ENCODE results near the gene TMEM92.
"Not testable (repeated sequence)": the region's sequence is repeated elsewhere in the genome, so short reads cannot be mapped to it uniquely, and the experiment has no call there.

Gene TMEM92

DNA sequence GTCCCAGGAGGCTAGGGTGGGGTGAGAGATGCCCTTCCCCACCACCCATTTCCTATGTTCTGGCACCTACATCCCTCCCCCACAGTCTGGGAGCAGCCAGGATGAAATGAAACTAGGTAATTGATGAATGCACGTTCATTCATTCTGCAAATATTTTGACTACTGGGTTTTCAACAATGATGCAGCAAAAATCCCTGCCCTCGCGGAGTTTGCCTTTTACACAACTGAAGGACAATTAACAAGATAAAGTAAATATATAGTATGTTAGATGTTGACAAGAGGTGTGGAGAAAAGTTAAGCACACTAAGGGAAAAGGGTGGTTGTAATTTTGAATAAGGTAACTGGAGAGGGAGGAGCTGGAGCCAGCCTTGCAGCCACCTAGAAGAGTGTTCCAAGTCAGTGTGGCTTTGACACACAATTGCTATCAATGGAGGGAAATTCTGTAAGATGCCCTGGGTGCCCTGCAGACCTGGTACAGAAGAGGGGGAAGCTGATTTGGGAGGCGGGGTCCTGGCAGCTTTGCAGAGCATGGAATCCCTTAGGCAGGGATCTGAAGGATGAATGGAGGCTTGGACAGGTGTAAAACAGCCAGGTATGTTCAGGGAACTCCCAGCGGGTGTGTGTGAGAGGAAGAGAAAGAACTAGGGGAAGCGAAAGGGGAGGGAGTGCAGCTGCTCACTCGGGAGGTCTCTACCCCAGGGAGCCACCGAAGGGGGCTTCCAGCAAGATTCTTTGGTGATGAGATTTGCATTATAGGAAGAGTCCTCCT, 2.5 kb downstream of the TMEM92 start:
- FAIRE-seq = no peak

DNA sequence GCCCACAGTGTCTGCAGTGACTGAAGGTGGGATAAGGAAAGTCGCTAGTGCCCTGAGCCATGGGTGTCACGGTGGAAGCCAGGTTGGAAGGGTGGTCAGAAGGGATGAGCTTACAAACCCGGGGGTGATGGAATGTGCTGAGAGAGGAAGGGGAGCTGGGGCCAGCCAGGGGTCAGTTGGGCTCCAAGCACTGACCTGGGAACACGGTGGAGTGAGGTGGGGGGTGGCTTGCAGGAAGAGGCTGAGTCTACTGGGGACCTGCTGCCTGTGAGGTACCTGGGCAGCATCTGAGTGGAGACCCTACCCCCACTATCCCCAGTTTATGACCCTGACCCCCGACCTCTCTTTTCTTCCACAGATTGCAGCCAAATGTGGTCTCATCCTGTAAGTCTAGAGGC, 3.1 kb downstream of the TMEM92 start:
- FAIRE-seq = no peak

DNA sequence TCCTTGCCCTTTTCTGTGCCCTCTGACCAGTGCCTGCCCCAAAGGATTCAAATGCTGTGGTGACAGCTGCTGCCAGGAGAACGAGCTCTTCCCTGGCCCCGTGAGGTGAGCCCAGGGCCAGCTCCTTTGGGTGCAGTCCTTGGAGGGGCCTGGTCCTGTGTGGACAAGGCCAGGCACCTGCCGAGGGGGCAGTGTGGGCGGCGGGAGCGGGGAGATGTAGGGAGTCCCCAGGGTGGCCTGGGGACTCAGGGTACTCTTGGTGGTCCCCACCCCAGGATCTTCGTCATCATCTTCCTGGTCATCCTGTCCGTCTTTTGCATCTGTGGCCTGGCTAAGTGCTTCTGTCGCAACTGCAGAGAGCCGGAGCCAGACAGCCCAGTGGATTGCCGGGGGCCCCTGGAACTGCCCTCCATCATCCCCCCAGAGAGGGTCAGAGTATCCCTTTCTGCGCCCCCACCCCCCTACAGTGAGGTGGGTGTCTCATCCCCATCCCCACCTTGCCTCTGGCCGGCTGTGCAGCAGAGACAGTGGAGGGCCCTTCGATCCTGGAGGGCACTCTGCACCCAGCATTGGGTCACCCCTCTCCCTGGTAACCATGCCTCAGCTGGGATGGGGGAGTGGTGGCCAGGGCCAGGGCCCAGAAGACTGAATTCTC, 4.4 kb downstream of the TMEM92 start:
- no peak for FAIRE-seq

DNA sequence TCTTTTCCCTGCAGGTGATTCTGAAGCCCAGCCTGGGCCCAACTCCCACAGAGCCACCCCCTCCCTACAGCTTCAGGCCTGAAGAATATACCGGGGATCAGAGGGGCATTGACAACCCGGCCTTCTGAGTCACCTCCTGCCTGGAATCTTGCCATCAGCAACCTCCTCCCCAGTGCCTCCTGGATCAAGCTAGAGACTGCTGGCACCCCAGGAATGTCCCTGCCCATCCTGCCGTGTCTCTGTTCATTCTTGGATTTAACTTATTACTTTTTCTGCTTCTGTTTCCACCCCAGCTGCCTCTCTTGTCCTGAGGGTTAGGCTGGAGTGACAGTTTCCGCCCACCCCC, 4.9 kb downstream of the TMEM92 start:
- FAIRE-seq = no peak

DNA sequence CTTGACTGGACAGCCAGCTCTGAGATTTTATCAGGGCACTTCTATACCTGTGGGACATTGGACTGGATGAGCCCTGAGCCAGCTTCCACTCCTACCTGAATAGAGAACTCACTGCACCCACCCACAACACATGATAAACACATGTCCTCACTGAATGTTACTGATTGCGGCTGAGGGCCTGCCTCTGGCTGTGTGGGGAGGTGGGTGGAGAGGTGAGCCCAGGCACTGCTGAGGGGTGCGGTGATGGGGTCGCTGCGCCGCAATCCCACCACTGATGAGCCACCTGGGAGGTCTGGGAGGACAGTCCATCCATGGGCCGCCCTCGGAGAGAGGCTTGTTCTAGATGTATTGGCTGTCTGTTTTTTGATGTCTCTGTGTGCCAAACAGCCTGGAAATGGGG, 5.4 kb downstream of the TMEM92 start:
- no peak for FAIRE-seq

DNA sequence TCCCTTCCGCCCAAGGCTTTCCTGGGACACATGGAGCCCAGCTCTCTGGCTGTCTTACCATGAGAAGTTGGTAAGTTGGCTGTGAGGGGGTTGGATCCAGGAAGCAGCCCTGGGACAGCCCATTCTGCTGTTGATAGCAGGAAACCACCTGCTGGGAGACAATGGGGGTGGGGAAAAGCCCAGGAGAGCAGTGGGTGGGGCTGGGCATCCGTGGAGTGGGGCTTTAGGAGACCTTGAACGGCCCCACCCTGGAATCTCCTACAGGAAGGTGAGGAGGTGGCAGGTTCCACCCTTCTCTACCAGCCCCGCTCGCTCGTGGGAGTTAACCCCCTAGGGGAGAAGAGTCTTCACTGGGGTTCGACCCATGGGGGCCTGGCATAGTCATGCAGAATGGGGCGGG, 5.8 kb downstream of the TMEM92 start:
- no peak for FAIRE-seq

DNA sequence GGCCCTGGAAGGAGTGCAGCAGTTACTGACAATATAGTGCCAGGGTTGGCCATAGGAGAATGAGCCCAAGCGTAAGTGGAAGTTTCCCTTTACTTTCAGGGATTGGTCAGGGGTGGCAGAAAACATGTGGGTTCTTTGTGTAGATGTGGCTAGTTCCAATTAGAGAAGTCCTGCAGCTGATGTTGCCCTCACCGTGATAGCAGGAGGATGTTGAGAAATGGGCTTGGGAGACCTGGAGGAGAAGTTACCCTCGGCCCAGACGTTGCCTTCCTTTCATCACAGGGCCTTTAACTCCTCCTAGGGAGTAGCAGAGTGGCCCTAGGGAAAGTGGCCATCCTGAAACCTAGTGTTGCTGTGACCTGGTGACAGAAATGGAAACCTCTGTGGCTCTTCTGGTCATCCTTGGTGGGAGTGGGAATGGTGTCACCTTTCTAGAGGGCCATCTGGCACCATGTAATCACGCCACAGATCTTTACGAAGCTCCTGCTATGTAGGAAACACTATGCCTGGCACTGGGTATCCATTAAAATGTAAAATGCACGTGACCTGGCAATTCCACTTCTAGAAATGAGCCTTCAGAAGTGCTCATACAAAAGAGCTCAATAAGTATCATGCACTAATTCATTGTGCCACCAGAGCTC, 6.7 kb downstream of the TMEM92 start:
- no peak for FAIRE-seq

DNA sequence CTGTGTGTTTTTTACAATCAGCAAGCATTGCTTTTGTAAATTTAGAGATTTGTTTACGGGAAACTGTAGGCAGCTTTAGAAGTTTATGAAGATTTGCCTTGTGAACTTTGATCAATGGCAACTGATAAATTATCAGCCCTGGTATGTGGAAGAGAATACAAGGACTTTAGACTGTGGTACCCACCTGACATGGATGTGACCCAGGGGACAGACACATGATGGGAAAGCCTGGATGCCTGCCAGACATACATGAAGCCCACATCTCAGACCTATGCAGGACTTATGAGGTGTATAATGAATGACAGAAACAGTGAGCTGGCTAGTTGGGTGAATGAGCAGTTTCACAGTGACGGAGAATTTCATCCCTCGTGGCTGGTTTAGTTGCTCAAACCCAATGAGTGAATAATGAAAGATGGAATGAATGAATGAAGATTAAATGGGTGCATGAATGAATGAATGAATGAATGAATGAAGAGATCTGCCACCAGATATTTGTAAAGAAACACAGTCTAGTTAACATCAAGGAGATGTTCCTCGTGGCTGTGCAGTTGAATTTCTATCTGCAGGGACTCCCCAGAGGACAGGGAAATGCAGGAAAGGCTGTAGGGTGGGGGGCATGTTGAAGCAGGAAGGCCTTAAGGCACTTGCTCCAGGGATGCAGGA, 7.6 kb downstream of the TMEM92 start:
- no peak for FAIRE-seq

DNA sequence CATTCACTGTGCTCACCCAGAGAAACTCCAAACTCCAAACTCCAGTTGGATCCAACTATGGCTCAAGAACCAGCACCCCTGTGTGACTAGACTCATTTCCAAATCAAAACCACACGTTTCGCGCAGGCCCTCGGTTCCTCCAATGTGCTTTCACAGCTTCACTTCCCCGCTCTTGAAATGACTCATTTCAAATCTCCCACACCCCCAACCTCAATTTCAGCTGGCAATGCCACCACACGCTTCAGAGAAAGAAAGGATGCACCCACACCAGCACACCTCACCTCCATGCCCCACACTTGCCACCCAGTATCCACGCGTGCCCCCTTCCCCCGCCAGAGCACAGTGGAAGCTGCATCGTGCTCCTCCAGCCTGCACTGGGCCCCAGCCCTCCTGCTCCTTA, 9.0 kb downstream of the TMEM92 start:
- no peak for FAIRE-seq

DNA sequence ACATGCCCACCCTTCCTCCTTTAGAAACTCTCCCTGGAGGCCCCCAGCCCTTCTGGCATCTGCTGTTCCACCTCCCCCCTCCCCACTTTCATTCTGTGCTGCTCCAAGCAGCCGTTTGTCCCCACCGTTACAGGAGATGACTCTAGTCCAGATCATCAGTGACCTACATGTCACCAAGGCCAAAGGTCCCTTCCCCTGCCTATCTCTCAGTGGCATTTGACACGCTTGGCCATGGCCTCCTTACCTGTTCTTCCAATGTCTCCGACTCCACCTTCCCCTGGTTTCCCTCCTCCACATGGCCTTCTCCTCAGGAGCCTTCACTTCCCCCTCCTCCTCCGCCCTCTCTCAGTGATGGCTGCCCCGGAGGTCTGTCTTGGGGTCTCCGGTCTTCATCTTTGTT, 9.4 kb downstream of the TMEM92 start:
- no peak for FAIRE-seq

DNA sequence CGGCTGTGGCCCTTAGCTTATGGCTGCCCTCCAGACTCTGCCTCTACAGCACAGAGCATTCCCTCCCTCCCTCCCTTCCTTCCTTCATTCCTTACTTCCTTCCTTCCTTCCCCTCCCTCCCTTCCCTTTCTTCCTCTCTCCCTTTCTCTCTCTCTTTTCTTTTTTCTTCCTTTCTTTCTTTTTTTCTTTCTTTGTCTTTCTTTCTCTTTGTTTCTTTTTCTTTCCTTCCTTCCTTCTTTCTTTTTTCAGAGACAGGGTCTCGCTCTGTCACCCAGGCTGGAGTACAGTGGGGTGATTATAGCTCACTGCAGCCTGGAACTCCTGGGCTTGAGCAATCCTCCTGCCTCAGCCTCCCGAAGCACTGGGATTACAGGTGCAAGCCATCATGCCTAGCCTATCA, 11.7 kb downstream of the TMEM92 start:
- no peak for FAIRE-seq

DNA sequence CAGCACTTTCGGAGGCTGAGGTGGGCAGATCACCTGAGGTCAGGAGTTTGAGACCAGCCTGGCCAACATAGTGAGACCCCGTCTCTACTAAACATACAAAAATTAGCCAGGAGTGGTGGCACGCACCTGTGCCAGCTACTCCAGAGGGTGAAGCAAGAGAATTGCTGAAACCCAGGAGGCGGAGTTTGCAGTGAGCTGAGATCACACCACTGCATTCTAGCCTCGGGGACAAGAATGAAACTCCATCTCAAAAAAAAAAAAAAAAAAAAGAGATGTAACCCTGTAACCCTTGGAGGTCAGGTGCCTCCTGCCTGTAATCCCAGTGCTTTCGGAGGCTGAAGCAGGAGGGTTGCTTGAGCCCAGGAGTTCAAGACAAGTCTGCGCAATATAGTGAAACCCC, 13.0 kb downstream of the TMEM92 start:
- not testable (repeated sequence) for FAIRE-seq

DNA sequence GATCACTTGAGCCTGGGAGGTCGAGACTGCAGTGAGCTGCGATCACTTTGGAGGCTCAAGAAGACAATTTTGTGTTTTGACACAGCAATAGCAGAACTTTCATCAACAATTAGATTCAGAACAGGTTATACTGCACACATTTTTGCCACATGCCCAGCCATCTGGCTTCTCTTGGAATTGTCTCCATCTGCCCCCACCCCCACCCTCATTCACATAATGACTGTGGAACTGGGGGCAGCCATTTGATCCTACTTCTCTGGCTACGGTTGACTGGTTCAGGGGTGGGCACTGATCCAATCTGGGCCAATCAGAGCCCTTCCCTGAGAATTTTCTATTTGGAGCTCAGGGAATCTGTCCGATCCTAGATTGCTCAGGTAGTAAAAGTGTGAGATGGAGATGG, 14.0 kb downstream of the TMEM92 start:
- FAIRE-seq = no peak

DNA sequence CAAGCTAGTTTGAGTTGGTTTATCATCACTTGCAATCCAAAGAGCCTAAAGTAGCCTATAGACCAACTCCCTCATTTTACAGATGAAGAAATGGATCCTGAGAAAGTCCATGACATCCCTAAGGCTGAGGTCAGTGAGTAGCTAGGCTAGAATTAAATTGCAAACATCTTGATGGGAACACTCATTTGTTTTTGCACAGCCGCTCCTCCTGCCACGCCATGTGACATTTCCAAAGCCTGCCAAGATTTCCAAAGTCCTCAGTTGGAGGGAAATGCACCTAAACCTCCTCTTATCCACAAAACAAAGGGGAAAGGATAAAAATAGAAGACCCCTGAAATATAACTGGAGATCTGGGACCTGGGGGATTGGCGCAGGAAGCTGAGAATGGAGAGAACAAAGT, 15.0 kb downstream of the TMEM92 start:
- no peak for FAIRE-seq

DNA sequence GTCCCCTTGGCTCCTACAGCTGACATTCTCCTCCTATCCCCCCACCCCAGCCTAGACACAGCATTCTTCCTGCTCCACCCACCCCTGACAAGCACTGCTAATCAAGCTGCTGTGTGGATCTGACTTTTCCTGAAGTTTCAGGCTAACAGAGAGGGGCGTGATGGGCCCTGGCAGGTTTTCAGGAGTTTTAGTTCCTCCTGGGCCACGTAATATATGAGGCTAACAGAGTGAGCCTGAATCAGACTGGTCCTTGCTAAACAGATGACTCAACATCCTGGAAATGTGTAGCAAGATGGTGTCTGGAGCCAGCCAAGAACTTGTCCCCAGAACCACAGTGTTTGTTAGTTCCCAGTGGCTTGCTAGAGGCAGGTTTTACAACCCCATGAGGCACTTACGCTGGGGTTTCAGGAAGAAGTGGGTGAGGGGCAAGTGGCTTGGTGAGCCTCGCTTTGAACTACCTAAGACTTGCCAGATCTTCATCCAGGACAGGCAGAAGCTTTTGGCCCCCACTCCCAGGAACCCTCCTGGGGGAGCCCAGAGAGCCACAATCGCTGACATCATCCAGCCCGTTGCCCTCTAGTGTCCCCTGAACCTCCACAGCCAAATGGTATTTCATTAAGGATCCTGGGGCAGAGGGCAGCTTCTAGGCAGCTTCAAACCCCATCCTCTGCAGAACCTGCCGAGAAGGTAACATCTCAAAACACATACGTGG, 15.9 kb downstream of the TMEM92 start:
- FAIRE-seq = no peak

DNA sequence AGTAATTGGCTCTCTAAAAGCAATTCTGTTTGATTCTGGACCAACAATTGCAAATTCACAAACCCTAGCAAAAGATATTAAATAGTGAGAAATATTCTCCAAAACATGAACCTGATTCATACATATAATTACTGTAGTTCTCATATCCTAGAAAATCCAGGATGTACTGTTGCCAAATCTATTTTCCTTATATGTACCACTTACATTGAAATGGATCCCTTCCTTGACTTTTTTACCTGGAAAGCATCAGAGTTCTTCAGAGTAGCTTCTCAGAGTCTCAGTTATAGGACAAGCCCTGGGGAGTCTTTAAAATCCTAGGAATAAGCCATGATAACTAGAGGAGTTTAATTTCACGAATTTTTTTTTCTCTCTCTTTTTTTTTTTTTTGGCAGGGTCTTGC, 16.7 kb downstream of the TMEM92 start:
- no peak for FAIRE-seq

DNA sequence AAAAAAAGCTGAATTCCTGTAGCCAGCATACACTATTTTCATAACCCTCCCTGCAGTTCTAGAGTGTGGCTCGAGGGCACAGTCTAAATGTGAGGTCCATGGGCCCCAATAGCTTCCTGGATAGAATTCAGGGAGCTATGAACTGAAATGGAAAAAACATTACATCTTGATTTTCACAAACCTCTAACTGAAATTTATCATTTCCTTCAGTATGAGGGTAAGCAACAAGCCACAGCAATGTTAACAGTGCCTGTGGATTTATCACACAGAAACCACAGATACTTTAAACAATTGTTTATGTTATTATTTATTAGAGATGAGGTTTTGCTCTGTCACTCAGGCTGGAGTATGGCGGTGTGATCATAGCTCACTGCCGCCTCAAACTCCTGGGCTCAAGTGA, 18.2 kb downstream of the TMEM92 start:
- no peak for FAIRE-seq

DNA sequence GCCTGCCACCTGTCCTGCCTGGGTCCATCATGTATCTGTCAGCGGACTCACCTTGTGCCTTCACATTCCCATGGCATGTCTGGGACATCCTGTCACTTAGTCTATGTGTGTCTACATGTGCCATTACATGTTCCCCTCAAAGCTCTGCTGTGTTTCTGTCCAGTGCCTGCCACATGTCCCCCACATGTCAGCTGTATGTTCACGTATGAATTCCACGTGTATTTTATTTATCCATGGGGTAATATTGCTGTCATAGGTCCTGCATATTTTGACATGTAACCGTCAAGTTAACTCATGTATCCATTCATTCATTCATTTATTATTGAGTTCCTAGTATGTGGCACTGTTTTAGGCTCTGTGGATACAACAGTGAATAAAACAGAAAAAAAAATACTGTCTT, 20.8 kb downstream of the TMEM92 start:
- no peak for FAIRE-seq

DNA sequence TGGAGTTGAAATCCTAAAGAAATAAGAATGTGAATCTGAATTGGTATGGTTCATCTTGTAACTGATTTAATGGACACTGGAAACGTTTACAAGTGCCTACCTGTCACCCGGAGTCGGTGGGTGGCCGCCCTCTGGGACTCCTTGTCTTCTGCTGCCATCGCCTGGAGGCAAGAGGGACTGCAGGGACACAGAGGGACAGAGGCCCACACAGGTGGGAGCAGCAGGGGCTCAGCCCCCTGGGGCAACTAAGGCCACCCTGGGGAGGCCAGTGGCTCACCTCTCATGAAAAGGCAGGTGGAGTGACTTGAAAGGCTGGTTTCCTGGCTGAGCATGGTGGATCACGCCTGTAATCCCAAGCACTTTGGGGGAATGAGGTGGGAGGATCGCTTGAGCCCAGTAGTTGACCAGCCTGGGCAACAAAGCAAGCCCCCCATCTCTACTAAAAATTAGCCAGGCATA, 23.2 kb downstream of the TMEM92 start:
- no peak for FAIRE-seq

DNA sequence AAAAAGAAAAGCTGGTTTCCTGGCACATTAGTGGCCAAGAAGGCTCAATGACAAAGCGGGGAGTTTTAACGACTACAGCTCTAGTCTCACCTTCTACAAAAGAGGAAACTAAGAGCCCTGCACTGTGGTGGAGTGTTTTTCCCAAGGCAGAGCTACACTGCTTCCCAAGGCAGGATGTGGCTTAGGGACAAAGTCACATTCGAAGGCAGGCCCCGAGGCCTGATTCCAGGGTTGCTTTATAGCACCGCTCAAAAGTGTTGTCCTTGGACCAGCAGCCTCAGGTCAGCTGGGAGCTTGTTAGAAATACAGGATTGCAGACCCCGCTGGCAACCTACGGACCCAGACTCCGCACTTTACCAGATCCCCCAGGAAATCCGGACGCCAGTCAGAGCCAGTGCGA, 23.8 kb downstream of the TMEM92 start:
- no peak for FAIRE-seq

DNA sequence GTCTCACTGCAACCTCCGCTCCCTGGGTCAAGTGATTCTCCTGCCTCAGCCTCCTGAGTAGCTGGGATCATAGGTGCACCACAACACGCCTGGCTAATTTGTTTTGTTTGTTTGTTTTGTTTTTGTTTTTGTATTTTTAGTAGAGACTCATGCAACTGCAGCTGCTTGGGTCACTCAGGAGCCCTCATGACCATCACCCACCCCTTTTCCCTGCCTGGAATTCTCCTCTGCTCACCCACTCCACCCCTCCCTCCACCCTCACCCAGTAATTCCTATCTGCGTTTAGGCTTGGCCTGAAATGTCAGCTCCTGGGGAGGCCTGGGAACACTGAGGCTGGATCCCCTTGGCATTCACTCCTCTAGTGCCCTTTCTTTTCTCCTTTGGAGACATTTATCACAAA, 25.5 kb downstream of the TMEM92 start:
- FAIRE-seq = no peak

DNA sequence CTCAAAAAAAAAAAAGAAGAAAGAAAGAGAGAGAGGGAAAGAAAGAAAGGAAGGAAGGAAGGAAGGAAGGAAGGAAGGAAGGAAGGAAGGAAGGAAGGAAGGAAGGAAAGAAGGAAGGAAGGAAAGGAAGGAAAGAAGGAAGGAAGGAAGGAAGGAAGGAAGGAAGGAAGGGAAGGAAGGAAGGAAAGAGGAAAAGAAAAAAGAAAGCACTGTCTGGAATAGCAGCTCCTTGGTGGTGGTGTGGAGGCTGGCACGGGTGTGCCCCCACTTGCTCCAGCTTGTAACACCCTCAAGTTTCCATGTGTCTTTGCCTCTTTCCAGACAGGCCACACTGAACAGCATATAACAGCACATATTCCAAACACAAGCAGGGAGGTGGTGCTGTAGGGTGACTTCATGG, 26.6 kb downstream of the TMEM92 start:
- FAIRE-seq = not testable (repeated sequence)

DNA sequence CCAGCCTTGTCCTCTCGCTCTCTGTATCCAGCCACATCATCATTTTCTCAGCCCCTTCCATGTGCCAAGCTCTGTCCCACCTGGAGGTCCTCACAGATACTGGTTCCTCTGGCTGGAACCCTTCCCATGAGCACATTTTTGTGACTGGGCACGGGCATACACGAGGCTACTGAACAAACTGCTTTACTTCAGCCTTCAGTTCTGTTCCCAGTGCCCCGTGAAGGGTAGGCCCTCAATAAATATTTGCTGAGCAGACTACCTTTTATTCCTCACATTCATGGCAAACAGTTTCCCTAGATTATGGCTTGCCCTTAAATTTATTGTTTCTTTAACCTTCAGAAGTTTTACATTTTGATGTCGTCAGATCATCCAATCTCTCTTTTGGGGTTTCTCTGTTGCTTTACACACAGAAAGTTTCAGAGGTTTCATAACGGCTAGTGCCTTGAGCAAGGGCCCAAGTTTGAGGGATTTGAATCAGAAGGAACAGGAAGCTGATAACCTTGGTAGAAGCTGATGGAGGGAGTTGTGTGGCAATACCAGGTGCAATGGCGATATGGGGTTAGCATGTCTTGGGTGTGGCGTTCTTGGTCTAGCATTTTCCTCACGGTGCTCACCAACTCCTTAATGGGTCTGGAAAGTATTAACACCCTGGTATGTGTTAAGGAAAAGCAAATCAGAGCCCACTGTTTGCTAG, 27.8 kb downstream of the TMEM92 start:
- no peak for FAIRE-seq
